GM03348 (cell line): Measurements from ENCODE around the gene KRTAP10-9.
"Not testable (repeated sequence)": the region's sequence is repeated elsewhere in the genome, so short reads cannot be mapped to it uniquely, and the experiment has no call there.

Experiments used
- DNase-seq: peaks from one replicate; pipeline ENCODE4 v3.0.0; 2012; ENCODE audit warnings: low spot score

Gene KRTAP10-9, protein sequence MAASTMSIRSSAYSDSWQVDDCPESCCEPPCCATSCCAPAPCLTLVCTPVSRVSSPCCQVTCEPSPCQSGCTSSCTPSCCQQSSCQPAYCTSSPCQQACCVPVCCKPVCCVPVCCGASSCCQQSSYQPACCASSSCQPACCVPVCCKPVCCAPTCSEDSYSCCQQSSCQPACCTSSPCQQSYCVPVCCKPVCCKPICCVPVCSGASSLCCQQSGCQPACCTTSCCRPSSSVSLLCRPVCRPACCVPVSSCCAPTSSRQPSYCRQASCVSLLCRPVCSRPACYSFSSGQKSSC

DNA sequence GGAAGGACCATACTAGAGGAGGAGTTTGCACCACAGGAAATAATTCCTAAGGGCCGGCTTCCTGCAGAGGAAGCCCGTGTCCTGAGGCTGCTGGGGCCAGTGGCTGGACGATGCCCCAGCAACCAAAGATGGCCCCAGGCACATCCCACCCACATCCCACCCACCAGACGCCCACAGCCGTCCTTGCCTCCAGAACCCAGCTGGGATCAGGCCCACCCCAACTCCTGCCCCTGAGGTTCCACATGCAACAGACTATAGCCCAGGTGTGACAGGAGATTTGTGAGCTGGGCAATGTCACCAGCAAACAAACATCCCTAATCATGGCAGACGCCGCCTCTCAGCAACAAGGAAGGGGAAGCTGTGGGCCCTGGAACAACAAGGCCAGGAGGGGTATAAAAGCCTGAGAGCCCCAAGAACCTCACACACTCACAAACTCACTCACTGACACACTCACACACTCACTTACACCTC lies at the start of gene KRTAP10-9:
TSS of gene KRTAP10-9 (plus strand) at position 421 of the 471 bp plus-strand sequence. CDS start 79 bp downstream, outside the sequence.
- no peak for DNase-seq

DNA sequence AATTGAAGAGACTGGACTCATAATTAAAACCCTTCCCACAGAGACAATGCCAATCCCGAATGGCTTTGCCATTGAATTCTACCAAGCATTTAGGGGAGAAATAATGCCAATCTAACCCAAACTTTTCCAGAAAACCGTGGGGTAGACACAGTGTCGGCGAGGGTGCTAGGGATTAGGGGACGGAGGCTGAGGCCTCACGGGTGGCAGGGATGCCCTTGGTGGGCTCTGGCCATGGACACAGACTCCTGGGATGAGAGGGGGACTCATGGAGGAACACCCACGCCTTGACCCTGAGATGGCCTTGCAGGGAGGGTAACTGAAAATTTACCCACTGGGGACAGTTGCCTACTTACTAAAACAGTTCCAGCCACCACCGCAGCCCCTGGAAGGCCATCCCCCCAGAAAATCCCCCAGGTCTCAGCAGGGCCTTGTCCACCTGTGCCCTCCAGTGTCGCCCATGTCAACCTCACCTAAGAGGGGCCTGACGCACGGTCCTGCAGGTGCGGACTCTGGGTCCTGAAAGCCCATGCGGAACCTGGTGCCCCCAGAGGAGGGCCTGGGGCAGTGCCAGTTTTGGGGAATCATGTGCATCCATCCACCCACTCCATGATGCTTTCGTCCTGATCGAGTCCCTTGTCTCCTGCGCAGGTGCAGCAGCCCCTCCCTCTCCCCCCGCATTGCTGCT lies 48.4 kb upstream of the KRTAP10-9 start:
- DNase-seq, result no peak

DNA sequence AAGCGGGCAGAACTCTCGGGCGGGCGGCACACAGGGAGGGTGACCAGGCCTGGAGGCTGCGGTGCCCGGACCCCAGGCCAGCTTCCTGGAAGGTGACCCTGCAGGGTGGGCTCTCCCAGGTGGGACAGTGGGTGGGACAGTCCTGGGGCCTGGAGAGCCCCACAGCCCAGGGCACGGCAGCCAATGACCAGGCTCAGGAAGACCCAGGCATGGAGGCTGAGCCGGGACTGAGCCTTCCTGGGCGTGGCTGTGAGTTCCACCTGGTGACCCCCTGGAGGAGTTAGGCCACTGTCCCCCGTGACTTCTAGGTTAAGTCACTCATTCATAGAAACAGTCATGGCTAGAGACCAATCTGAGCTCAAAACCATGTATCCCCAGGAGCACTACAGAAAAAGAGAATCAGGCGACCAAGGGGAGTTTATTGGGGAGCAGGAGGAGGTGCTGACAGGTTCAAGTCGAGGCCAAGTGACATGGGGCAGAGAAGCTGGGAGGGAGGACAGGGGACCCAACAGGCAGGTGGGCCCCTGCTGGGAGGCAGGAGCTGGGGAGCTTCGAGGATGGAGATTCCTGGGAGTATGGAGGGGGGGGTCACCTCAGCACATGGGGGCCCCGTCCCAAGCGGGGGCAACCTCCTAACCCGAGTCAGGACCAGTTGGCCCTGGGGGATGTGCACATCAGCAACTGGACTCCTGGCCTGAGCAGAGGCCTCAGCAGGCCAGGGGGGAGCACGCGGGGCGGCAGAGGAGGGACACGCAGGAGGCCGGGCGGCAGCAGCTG lies 47.6 kb upstream of the KRTAP10-9 start:
- DNase-seq, result no peak

DNA sequence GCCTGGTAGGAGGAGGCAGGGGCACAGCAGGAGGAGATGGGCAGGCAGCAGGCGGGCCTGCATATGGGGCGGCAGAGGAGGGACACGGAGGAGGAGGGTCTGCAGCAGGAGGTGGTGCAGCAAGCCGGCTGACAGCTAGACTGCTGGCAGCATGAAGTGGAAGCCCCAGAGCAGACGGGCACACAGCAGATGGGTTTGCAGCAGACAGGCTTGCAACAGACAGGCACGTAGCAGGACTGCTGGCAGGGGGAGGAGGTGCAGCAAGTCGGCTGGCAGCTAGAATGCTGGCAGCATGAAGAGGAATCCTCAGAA lies 47.1 kb upstream of the KRTAP10-9 start:
- DNase-seq, result no peak

DNA sequence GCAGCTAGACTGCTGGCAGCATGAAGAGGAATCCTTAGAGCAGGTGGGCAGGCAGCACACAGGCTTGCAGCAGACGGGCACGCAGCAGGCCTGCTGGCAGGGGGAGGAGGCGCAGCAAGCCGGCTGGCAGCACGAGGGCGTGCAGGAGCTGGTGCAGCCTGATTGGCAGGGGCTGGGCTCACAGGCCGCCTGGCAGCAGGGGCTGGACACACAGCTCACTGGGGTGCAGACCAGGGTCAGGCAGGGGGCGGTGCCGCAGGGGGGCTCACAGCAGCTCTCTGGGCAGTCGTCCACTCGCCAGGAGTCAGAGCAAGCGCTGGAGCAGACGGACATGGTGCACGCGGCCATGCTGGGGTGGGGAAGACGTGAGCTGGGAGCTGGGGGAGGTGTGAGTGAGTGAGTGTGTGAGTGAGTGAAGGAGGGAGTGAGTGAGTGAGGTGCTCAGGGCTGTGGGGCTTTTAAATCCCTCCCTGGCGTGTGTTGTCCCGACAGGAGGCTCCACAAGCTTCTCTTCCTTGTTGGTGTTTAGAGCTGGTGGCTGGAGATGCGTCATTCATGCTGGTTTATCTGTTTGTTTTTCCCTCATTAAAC lies 46.6 kb upstream of the KRTAP10-9 start, which contains the start of gene KRTAP10-5:
TSS of gene KRTAP10-5 (minus strand) at position 374 of the 591 bp plus-strand sequence. CDS start at position 348, 26 bp downstream.
- not testable (repeated sequence) for DNase-seq

DNA sequence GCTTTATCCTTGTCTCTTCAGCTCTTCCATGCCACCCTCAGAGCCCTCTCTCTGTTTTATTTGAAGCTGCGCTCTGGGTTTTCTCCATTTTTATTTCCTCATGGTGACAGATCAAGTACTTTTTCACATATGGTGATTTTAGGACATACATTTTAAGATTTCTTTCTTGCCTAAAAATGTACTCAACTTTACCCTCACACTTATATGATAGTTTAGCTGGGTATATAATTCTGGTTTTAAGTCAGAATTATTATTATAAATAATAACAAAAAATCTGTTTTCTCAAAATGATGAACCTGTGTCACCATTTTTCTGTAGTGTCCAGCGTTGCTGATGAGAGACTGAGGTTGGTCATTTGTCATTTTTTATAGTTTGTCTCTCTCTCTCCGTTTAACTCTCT lies 45.7 kb upstream of the KRTAP10-9 start:
- DNase-seq, result no peak

DNA sequence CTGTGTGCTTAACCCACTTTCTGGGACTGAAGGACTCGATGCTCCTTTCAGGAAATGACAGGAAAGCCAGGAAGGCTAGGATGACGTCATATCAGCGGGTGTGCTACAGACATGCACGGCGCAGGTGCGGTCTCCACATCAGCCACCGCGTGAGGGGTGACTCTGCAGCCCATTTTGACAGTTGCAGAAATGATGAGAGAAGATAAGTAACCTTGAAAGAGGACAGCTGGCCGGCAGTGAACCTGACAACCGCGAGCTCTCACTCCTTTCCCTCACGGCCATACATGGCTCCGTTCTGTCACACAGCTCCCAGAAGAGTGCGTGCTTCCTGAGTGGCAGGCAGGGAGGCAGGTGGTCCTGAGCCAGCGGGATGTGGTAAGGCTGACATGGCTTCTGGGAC lies 44.8 kb upstream of the KRTAP10-9 start:
- no peak for DNase-seq

DNA sequence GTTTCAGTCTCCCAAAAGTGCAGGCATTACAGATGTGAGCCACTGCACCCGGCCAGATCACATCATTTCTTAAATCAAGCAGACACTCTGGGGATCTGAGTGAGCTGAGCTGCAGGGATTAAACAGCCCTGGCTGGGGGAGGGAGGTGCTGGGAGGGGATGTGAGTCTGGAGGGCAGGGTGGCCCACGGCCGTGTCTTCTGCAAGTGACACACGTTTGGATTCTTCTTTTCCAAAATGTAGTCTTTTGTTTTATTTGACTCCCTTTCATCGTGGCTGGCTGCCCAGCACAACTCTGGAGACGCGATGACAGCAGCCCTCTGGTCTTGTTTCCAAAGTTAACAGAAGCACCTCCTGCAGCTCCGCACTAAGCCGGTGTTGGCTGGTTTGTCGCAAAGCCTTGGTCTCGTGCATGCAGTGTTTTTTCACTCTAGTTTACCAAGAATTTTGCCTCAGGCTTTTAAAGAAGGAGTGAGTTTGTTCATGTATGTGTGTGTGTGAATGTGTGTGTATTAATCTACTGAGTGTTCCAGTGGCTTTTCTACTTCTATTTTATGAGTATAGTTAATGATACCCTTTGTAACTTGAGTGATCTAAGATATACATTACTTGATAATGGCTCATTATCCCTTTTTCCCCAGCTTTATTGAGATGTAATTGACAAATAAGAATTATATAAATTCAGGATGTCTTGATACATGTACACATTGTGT lies 43.6 kb upstream of the KRTAP10-9 start:
- DNase-seq, result no peak

DNA sequence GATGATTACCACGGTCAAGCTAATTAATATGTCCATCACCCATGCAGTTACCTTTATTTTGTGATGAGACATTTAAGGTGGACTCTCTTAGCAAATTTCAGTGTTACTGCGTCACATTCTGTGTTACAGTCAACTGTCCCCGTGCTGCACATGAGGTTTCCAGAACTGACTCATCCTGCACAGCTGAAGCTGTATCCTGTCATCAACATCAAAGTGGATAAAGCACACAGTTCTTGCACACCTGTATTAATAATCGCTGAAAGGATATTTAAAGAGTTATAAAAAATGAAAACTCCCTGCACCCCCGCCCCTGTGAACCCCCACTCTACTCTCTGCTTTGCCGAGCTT lies 43.1 kb upstream of the KRTAP10-9 start:
- no peak for DNase-seq

DNA sequence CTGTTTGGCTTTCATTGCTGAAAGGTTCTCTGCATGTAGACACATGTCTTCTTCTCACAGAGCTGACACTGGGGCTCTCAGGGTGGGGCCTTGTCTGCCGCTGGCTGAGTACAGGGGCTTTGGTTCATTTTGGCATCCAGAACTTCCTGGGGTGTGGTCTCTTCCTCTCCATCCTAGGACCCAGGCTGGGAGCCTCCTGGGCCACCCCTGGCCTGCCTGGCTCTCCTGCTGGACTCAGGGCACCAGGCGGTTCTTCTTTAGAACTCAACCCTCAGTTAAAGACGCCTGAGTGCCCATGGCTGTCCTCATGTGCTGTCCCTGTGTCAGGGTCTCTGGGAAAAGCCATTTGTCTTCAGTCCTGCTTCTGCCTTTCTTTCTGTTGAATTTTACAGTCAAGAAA lies 41.0 kb upstream of the KRTAP10-9 start:
- no peak for DNase-seq

DNA sequence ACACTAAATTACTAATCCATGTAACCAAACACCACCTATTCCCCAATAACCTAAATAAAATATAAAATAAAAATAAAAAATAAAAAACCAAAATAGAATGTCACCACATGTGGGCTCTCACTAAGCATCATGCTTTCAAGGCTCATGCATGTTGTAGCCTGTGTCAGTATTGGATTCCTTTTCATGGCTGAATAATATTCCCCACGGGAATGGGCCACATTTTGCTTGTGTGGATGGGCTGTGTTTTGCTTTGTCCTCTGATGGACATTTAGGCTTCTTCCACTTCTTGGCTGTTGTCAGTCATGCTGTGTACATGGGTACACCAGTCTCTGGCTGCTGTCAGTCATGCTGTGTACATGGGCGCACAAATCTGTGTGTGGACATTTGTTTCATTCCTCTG lies 37.8 kb upstream of the KRTAP10-9 start:
- no peak for DNase-seq

DNA sequence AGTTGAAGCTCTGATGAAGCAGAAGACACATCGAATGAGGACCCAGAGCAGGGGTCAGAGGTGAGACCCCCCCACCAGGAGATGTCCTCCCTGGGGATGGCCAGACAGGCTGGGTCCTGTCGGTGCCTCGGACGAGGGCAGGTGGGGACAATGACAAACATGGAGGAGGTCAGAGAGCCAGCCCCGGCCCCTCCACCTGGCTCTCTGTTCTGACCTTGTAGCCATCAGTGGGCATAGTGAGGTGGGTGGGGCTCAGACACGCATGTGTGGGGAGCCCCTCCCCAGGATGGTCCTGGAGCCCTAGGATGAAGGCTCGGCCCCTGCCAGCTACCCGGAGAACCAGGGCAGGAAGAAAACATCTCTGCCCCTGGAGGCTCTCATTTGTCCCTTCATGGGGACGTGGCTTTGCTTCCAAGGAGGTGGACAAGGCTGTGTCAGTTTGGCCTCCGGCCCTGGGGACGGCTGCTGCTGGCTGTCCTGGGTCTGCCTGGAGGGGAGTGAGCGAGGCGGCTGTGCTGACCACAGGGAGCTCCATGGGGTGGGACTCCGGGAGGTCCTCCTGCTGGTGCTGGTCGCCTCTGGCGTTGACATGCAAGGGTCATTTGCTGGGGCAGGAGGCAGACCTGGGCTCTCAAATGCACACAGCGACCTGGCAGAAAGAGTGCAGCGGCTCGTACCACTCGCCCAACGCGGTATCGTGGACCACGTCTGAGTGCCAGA lies 37.1 kb upstream of the KRTAP10-9 start:
- DNase-seq, result no peak

DNA sequence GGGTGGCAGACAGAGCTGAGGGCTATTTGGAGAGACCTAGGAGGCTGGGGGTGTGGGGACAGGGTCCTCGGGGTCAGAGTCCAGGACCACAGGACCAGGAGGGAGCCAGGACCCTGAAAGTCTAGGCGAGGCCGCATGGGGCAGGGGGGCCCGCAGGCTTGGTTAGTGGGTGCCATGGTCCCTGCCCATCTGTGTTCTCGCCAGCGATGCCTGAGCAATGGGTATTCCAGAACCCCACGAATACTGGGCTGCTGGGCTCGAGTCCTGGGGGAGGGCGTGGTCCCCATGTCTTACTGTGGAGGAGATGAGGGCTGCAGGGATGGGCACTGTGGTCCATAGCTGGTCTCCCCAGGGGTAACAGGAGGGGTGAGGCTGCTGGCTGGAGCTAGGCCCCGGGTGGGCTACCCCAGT lies 36.6 kb upstream of the KRTAP10-9 start:
- DNase-seq, result no peak

DNA sequence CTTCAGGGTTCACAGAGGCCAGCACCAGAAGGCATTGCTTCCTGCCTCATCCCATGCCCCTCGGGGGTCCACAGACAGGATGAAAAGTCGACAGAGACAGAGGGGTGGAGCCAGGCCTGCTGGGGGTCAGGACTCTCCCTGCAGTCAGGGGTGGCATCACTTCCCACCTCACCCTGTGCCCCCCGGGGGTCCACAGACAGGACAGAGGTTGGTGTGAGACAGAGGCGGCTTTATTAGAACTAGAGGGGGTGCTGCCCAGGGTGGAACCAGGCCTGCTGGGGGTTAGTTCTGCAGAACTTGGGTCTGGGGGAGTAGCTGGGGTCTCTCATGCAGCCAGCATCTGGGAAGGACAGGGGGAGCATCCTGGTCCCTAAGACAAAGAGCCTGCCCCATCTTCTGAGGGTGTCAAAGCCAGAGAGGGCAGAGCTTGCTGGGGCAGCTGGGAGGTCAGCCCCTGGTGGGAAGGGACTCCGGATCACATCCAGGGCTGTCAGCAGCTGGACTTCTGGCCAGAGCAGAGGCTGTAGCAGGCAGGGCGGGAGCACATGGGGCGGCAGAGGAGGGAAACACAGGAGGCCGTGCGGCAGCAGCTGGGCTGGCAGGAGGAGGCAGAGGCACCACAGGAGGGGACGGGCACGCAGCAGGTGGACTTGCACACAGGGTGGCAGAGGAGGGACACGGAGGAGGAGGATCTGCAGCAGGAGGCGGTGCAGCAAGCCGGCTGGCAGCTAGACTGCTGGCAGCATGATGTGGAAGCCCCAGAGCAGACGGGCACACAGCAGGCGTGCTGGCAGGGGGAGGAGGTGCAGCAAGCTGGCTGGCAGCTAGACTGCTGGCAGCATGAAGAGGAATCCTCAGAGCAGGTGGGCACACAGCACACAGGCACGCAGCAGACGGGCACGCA lies 35.7 kb upstream of the KRTAP10-9 start:
- DNase-seq, result not testable (repeated sequence)

DNA sequence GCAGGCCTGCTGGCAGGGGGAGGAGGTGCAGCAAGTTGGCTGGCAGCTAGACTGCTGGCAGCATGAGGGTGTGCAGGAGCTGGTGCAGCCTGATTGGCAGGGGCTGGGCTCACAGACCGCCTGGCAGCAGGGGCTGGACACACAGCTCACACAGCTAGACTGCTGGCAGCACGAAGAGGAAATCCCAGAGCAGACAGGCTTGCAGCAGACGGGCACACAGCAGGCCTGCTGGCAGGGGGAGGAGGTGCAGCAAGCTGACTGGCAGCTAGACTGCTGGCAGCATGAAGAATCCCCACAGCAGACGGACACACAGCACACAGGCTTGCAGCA lies 35.1 kb upstream of the KRTAP10-9 start:
- not testable (repeated sequence) for DNase-seq

DNA sequence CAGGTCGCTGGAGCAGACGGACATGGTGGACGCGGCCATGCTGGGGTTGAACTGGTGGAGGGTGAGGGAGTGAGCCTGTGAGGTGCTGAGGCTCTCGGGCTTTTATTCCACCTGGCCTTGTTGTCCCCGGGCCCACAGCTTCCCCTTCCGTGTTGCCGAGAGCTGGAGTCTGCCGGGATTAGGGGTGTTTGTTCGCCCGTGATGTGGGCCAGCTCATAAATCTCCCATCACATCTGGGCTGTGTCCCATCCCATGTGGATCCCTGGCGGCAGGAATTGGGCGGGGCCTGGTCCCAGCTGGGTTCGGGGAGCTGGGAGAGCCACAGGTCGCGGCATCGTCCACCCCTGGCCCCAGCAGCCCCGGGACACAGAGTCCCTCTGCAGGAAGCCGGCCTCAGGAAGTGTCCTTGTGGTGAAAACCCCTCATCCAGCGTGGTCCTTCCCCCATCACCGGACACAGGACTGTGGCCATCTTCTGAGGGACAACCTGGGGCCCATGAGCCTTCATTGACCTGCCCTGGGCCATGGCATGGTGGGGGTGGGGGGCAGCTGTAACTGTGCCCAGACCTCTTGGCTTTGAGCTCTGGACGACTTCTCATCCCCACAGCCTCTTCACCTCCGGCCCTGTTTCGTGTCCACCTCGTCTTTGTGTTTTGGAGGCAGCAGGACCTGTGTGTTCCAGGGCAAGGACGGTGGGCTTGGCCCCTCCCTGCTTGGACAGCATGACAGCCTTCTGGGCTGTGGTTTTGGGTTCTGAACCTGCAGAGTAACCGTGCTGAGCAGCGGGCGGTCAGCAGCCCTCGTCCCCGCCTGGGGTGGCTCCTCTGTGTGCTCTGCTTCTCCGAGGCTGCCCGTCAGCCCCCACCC lies 34.2 kb upstream of the KRTAP10-9 start, which contains the start of gene KRTAP10-6:
TSS of gene KRTAP10-6 (minus strand) at position 60 of the 866 bp plus-strand sequence. CDS start at position 39, 21 bp downstream.
- DNase-seq, result no peak

DNA sequence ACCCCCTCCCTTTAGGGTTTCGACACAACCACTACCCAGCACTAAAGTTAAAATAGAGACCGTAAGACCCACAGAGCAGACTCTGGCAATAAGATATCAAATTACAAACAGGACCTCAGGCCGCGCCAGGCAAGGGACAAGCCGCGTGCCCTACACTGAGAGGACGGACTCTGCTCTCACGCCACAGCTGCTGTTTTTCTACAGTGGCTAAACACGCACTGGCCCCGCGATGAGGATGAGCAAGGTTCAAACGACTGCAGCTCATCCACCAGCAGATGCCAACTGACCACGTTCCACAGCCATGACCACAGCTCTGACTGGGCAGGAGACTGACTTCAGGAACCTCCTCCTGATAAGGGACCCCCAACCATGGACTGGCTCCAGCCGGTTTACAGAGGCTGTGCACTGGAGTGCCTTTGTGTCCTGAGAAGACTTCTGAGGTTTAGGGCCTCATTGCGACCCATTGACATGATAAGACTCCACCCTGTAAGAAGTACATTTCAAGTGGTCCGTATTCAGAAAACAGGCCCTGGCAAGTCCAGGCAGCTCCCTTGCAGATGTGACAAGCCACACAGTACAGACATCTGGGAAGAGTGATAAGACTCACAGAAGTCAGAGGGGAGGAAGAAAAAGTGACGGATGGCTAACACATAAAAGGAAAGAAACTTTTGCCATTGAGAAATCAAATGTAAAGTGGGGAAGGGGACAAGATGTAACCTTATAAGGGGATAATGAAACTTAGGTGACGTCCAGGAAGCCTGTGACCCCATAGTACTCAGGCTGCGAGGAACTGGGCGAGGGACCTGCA lies 33.1 kb upstream of the KRTAP10-9 start:
- no peak for DNase-seq

DNA sequence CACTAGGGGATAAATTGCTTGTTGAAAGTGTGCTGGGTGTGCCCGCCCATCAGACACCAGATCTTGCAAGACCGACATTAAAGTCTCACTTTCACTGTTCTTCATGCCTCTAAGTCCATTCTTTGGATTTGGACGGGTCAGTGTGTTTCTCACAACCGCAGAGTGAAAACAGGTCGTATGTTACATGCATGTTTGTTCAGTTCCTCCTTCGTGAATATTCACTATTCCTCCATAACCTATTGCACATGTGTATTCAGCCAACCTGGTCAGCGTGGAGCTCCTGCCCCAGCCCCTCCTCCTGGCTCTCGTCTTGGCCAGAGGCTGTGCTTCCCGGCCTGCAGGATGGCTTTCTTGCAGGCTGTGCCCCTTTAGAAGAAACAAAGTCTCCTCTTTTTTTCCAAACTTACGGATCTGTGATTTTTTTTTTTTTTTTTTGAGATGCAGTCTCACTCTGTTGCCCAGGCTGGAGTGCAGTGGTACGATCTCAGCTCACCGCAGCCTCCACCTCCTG lies 32.4 kb upstream of the KRTAP10-9 start:
- DNase-seq, result no peak
